CD4-positive, alpha-beta T cell treated with Interleukin-17A for 4 hours (primary cell): ENCODE measurements around the gene SLC9A7.
"Not testable (repeated sequence)": the region's sequence is repeated elsewhere in the genome, so short reads cannot be mapped to it uniquely, and the experiment has no call there.

ENCODE experiments used
- DNase-seq: peaks from one replicate; pipeline ENCODE4 v3.0.0-alpha.2; 2020; ENCODE audit warnings: mixed read lengths

SLC9A7 gene

GRCh38 chrX:46754036-46754435 is 4.9 kb downstream of the SLC9A7 start:
- DNase-seq, result no peak

GRCh38 chrX:46750889-46751288 is 8.0 kb downstream of the SLC9A7 start:
- DNase-seq, result no peak

GRCh38 chrX:46744009-46744408 is 14.9 kb downstream of the SLC9A7 start:
- no peak for DNase-seq

GRCh38 chrX:46743046-46743445 is 15.9 kb downstream of the SLC9A7 start:
- no peak for DNase-seq

- DNase-seq, result no peak
Measured at GRCh38 chrX:46739736-46740135, 19.2 kb downstream of the SLC9A7 start.

GRCh38 chrX:46737462-46737861 is 21.5 kb downstream of the SLC9A7 start:
- no peak for DNase-seq

- no peak for DNase-seq
Measured at GRCh38 chrX:46737041-46737440, 21.9 kb downstream of the SLC9A7 start.

GRCh38 chrX:46735622-46736021 is 23.3 kb downstream of the SLC9A7 start:
- DNase-seq, result no peak

GRCh38 chrX:46733226-46733625 is 25.7 kb downstream of the SLC9A7 start:
- no peak for DNase-seq

- no peak for DNase-seq
Measured at GRCh38 chrX:46730765-46731164, 28.2 kb downstream of the SLC9A7 start.

- DNase-seq, result no peak
Measured at GRCh38 chrX:46727441-46727840, 31.5 kb downstream of the SLC9A7 start.

- not testable (repeated sequence) for DNase-seq
Measured at GRCh38 chrX:46723569-46723927, 35.4 kb downstream of the SLC9A7 start.

GRCh38 chrX:46722742-46723568 is 36.0 kb downstream of the SLC9A7 start:
- no peak for DNase-seq

GRCh38 chrX:46716796-46717195 is 42.1 kb downstream of the SLC9A7 start:
- DNase-seq, result no peak

- no peak for DNase-seq
Measured at GRCh38 chrX:46715997-46716396, 42.9 kb downstream of the SLC9A7 start.

- no peak for DNase-seq
Measured at GRCh38 chrX:46715530-46715929, 43.4 kb downstream of the SLC9A7 start.

- DNase-seq, result no peak
Measured at GRCh38 chrX:46713672-46714490, 45.0 kb downstream of the SLC9A7 start.

GRCh38 chrX:46712764-46713163 is 46.2 kb downstream of the SLC9A7 start:
- DNase-seq, result no peak

GRCh38 chrX:46710927-46711623 is 47.8 kb downstream of the SLC9A7 start:
- DNase-seq, result no peak

- no peak for DNase-seq
Measured at GRCh38 chrX:46710425-46710824, 48.5 kb downstream of the SLC9A7 start.

GRCh38 chrX:46707274-46707965 is 51.5 kb downstream of the SLC9A7 start:
- no peak for DNase-seq

- DNase-seq, result no peak
Measured at GRCh38 chrX:46704767-46705386, 54.0 kb downstream of the SLC9A7 start.
